ENCODE results near the gene DDX41.
"Not testable (repeated sequence)": the region's sequence is repeated elsewhere in the genome, so short reads cannot be mapped to it uniquely, and the experiment has no call there.

Gene DDX41

GRCh38 chr5:177537389-177538361, 20.9 kb upstream of the DDX41 start:
- no peak for DNase-seq

- no peak for DNase-seq
These were observed 19.6 kb upstream of the DDX41 start for GRCh38 chr5:177536386-177536785.

GRCh38 chr5:177535125-177535524, 18.4 kb upstream of the DDX41 start:
- DNase-seq: no peak

DNA sequence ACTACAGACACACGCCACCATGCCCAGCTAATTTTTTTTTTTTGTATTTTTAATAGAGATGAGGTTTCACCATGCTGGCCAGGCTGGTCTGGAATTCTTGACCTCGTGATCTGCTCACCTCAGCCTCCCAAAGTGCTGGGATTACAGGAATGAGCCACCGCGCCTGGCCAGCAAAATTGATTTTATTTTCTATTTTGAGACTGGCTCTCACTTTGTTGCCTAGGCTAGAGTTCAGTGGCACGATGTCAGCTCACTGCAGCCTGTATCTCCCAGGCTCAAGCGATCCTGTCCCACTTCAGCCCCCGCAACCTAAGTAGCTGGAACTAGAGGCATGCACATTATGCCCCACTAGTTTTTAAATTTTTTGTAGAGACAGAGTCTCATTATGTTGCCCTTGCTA, 17.7 kb upstream of the DDX41 start:
- not testable (repeated sequence) for DNase-seq

DNA sequence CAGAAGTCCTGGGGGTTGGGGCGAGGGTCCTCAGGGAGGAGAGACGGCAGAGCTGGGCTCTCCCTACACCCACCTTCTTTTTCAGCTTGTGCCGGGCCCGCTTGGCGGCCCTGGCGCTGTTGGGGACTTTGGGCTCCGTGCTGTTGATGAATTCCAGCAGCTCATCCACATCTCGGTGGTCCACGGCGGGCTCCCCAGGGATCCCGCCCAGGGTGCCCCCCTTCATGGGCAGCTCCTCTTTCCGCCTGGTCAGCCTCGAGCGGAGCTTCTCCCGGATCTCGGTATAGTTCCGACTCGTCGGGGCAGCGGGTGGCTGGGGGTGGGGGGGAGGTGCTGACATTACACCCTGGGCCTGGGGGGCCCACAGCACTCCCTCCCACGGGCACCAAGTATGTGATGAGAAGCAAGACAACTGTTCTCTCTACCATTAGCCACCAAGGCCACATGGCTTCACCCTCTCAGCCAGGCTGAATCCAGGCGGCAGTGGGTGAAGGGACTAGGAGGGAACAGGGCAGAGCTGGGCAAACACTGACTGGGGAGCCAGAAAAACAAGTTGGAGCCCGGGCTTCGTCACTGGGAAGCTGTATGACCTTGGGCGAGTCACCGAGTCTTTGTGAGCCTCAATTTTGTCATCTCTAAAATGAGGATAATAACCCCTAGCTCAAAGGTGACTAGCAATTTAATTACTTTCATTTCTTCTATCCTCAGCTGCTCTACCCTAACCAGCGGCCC, 14.6 kb upstream of the DDX41 start:
- DNase-seq: no peak

GRCh38 chr5:177530638-177531037, 13.9 kb upstream of the DDX41 start:
- no peak for DNase-seq

GRCh38 chr5:177529247-177530203, 12.8 kb upstream of the DDX41 start:
- DNase-seq: no peak

GRCh38 chr5:177528631-177529030, 11.9 kb upstream of the DDX41 start:
- DNase-seq: no peak

DNA sequence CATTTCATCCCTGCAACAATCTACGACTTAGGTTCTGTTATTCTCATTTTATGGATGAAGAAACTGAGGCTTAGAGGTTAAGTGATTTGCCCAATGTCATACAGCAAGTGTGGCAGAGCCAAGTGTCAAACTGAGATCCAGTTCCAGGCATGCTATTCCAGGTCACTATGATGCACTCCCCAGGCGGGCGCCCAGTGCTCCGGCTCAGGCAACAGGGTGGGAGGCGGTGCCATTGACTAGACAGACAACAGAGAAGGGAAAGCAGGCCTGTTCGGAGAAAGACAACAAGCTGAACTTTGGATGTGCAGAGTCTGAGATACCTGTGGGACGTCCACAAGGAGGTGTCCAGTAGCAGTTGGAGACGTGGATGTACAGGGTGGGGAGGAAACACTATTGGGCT, 10.8 kb upstream of the DDX41 start:
- DNase-seq: no peak

- no peak for DNase-seq
These were observed 10.0 kb upstream of the DDX41 start for GRCh38 chr5:177526791-177527190.

DNA sequence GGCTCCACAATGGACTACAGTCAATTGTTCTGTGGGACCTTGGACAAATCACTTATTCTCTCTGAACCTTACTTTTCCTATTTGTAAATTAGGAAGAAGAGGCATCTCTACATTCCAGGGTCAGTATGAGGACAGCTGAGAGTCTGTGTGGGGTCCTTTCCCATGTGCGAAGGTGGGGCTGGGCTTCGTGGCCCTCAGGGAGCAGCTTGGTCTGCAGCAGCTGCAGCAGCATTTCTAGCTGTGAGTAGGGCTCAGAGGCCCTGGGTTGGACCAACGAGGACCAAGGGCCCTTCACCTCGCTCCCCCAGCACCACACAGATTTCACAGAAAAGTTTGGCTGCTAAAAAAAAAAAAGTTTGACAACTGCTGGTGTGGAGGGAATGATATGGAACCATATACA, 9.4 kb upstream of the DDX41 start:
- DNase-seq: no peak

DNA sequence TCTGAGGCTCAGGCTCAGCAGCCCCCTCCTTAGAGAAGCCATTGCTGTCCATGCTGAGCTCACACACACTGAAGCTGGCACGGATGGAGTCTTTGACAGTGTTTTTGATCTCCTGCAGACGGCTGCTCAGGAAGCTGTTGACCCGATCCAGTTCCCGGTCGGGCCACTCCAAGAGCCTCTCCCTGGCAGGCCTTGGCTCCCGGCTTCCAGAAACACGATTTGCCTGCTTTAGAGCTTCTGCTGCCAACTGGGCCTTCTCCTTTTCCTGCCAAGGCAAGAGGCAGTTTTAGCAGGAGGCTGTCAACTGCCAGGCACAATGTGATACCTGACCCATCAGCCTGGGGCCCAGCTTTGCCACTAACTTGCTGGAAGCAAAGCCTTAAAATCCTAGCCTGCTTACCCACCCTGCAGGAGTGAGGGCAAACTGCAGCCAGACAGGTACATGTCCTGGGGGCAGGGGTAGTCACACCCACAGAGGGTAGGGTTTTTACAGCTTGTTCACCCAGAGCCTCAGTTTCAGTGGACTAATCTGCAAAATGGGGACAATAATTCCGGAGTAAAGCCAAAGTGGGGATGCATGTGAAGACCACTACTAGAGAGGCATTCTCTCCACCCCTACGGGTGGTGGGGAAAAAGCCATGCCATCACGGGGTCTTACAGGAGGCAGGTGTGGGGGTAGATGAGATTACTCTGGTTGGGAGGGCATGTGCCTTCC, 8.3 kb upstream of the DDX41 start:
- DNase-seq: no peak

DNA sequence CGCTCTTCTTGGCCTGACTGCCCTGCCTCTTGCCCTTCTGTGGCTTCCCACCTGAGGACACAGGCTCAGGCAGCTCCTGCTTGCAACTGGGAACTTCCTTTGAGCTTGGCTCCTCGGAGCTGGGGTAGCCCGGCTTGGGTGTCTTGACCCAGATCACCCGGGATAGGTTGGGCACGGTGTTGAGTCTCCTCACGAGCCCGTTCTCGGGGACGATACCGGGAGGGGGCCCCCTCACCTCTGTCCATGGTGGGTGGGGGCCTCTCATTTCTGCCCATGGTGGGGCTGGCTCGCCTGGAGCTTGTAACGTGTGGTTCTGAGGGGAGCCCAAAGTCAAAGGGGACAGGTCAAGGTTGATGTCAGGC, 7.8 kb upstream of the DDX41 start:
- DNase-seq: no peak

DNA sequence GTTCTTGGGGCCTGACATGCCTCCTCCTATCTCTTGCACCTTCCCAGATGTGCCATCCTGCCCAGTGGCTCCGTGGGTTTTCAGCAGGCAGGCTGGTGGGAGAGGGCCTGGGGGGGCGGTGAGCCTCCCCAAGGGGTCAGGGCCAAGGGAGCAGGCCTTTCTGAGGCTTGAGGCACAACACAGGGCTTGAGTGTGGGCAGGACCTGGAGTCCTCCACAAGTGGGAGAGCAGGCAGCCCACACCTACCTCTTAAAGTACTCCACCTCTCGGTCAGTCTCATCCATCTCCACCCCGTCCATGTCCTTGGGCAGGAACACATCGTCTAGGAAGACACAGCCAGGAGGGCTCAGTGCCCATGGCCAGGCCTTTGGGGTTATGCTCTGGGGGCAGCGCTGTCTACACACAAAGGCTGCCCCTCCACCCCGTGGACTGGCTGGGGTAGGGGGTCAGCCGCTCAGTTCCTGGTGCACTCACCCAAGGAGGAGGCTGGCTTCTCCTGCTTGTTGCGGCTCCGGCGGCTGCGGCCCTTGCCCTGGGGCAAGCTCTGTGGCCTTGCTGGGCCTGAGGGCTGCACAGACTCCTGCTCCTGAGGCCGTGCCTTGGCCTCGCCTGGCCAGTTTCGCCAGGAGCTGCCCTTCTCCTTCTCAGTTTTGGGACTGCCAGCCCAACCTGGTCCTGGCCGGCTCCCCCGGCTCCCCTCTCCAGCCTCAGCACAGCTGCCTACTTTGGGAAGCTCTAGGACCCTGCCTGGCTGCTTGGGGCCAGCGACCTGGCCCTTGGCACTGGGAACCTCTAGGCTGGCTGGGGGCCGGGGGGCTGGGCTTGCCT, 7.2 kb upstream of the DDX41 start:
- DNase-seq: no peak

DNA sequence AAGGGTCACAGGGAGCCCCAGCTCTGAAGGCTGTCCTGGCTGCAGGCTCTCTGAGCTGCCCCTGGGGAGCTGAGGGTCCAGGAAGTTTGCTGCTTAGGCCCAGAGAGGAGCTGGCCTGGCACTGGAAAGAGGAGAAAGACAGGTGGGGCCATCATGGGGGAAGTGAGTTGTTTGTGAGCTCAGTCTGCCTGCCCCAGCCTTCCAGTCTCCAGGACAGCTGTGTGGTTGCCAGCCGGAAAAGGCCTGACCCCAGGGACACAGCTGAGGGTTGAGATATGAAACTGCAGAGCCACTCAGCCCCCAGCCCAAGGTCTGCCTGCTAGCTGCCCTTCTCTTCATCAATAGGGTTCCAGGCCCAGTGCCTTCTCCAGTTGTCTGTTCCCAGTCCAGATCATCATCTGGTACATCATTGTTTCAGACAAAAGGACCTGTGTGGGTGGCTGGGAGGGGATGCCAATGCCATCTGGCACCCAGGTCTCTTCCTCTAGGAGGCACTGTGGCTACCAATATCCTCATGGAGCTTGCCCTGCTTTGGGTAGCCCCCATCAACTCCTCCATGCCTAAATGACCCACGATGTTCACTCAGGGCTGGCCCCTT, 4.3 kb upstream of the DDX41 start:
- no peak for DNase-seq

DNA sequence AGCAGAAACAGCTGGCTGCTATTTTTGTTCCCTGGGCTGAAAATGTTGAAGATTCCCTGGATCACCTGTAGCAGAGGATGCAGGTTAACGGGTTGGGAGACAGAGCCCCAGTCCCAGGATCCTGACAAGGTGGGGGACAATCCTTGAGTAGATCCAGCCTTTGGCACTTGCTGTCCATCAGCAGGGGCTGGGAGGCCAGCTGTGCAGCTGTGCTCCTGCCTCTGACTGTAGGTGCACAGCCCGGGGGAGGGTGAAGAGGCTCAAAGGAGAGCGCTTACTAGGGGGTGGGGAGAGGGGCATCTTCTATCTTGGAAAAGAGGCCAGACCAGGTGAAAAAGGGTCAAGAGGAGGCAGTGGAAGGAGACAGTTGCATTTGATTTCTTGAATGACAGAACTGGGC, 3.5 kb upstream of the DDX41 start:
- no peak for DNase-seq

- DNase-seq: no peak
These were observed 2.9 kb upstream of the DDX41 start for GRCh38 chr5:177519463-177520235.

DNA sequence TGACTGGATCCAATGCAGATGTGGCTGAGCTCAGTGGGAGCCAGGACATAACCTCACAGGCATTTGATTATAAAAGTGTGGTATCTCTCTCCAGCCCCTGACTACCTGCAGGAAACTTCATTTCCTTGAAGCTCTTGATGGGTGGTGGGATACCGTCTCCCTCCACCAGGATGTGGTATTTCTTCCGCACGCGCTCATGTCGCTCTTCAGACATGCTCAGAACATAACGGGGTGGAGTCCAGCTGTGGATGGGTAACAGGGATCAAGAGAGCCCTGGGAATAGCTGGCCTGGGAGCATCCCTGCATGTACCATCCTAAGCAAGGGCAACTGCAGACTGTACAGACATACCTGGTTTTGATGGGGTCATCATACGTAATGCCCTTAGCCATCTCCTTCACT, 1.2 kb downstream of the DDX41 start:
- no peak for DNase-seq

GRCh38 chr5:177514541-177514940, 2.2 kb downstream of the DDX41 start:
- DNase-seq: no peak

GRCh38 chr5:177513500-177513899, 3.3 kb downstream of the DDX41 start:
- no peak for DNase-seq

Data from suppressor macrophage treated with lipopolysaccharide for 4 hours (primary cell).